Neuronal stem cell (in vitro differentiated cells): ENCODE data around the gene ST6GALNAC5.

Experiments used
- DNase-seq: peaks from one replicate; pipeline ENCODE4 v3.0.0-alpha.2; 2013; ENCODE audit warnings: low spot score
- H2AFZ ChIP-seq: one replicate; pipeline ENCODE4 v1.6.1; 2013; ENCODE audit warnings: mild to moderate bottlenecking, low read length, inconsistent platforms
- H2AK5ac ChIP-seq: 2 replicates; pipeline ENCODE4 v1.6.1; 2013; ENCODE audit warnings: low read depth, mild to moderate bottlenecking, inconsistent platforms, low read length, moderate library complexity, mixed read lengths
- H2BK120ac ChIP-seq: 2 replicates; pipeline ENCODE4 v1.6.1; 2013; ENCODE audit warnings: low read depth, mild to moderate bottlenecking, inconsistent platforms, low read length, moderate library complexity, mixed read lengths
- H2BK12ac ChIP-seq: one replicate; pipeline ENCODE4 v1.6.1; 2013; ENCODE audit warnings: low read length, inconsistent platforms
- H2BK15ac ChIP-seq: 2 replicates; pipeline ENCODE4 v1.6.1; 2013; ENCODE audit warnings: mild to moderate bottlenecking, low read length, inconsistent platforms, mixed read lengths
- H2BK5ac ChIP-seq: one replicate; pipeline ENCODE4 v1.6.1; 2013; ENCODE audit warnings: inconsistent platforms, mild to moderate bottlenecking, low read length, moderate library complexity
- H3K14ac ChIP-seq: one replicate; pipeline ENCODE4 v1.6.1; 2013; ENCODE audit warnings: low read length, inconsistent platforms
- H3K18ac ChIP-seq: 2 replicates; pipeline ENCODE4 v1.6.1; 2013; ENCODE audit warnings: low read length, inconsistent platforms
- H3K23ac ChIP-seq: 2 replicates; pipeline ENCODE4 v1.6.1; 2013; ENCODE audit warnings: low read depth, mild to moderate bottlenecking, mixed read lengths, low read length, inconsistent platforms; ENCODE audit not compliant: poor library complexity
- H3K27ac ChIP-seq: replicated peaks from 3 replicates; pipeline ENCODE4 v1.5.1; 2013; ENCODE audit warnings: low read length, inconsistent platforms
- H3K27me3 ChIP-seq, 3 experiments: 2 replicates each; pipeline ENCODE4 v1.6.1; 2013; ENCODE audit warnings: low read length in 3 of 3, mild to moderate bottlenecking in 2 of 3, inconsistent platforms in 1 of 3, low read depth in 1 of 3, mixed read lengths in 1 of 3, moderate library complexity in 1 of 3; ENCODE audit not compliant: control insufficient read depth in 3 of 3, insufficient read depth in 3 of 3
- H3K36me3 ChIP-seq, 2 donors: replicated peaks in 1 of 2; 2 replicates each; pipeline ENCODE4 v1.6.1; 2013; ENCODE audit warnings: low read length in 2 of 2; ENCODE audit not compliant: control insufficient read depth in 2 of 2, insufficient read depth in 2 of 2
- H3K4ac ChIP-seq: 2 replicates; pipeline ENCODE4 v1.6.1; 2013; ENCODE audit warnings: inconsistent platforms, mild to moderate bottlenecking, low read length, moderate library complexity
- H3K4me1 ChIP-seq, 2 donors: 1 replicate in 1 of 2; 2 replicates in 1 of 2; pipeline ENCODE4 v1.6.1; 2013; ENCODE audit warnings: low read length in 2 of 2, low read depth in 1 of 2; ENCODE audit not compliant: control insufficient read depth in 2 of 2, insufficient read depth in 1 of 2
- H3K4me2 ChIP-seq: one replicate; pipeline ENCODE4 v1.6.1; 2013; ENCODE audit warnings: mild to moderate bottlenecking, low read length, inconsistent platforms; ENCODE audit not compliant: insufficient read depth, poor library complexity, severe bottlenecking
- H3K4me3 ChIP-seq, 2 donors: 2 replicates each; pipeline ENCODE4 v1.5.1; 2013; ENCODE audit warnings: low read length in 2 of 2, mild to moderate bottlenecking in 2 of 2, inconsistent platforms in 1 of 2, moderate library complexity in 1 of 2
- H3K79me1 ChIP-seq: one replicate; pipeline ENCODE4 v1.6.1; 2013; ENCODE audit warnings: low read depth, mild to moderate bottlenecking, inconsistent platforms, low read length, moderate library complexity
- H3K9ac ChIP-seq: one replicate; pipeline ENCODE4 v1.6.1; 2013; ENCODE audit warnings: mild to moderate bottlenecking, low read depth, low read length, inconsistent platforms; ENCODE audit not compliant: poor library complexity
- H3K9me3 ChIP-seq, 2 donors: replicated peaks in 1 of 2; 2 replicates each; pipeline versions ENCODE3 to v1.6.1; 2013; ENCODE audit warnings: low read length in 2 of 2, mild to moderate bottlenecking in 2 of 2, inconsistent platforms in 1 of 2, low read depth in 1 of 2, mixed read lengths in 1 of 2, moderate library complexity in 1 of 2; ENCODE audit not compliant: control insufficient read depth in 2 of 2, insufficient read depth in 1 of 2
- H4K8ac ChIP-seq: one replicate; pipeline ENCODE4 v1.6.1; 2013; ENCODE audit warnings: low read depth, mild to moderate bottlenecking, inconsistent platforms, low read length, moderate library complexity
- H4K91ac ChIP-seq: one replicate; pipeline ENCODE4 v1.6.1; 2013; ENCODE audit warnings: low read length, low read depth, mild to moderate bottlenecking, inconsistent platforms; ENCODE audit not compliant: poor library complexity
- WGBS, 2 donors: extraction: QIAGEN DNeasy Blood & Tissue Kit; methylation state at CpG; one replicate each; pipeline ENCODE4 v1.1.7; 2013; ENCODE audit warnings: missing lambda C conversion rate in 2 of 2, mixed read lengths in 1 of 2; ENCODE audit not compliant: insufficient read length in 2 of 2, insufficient replicate concordance in 1 of 2; ENCODE audit errors: extremely low coverage in 2 of 2; 5-methylcytosine and 5-hydroxymethylcytosine counted together

Gene ST6GALNAC5

GRCh38 chr1:76993036-76993435 is 125.8 kb downstream of the ST6GALNAC5 start:
- Histone ChIP-seq H2BK12ac (no peak overlapping the region), H3K4ac (no peak overlapping the region), H3K4me2 (no peak overlapping the region), H2AFZ (no peak overlapping the region), H3K79me1 (no peaks in the 10 kb centered on the region), H3K36me3 (no peaks in the 10 kb centered on the region), H2BK120ac (no peak overlapping the region), H2BK5ac (no peak overlapping the region), H3K9me3 (no peaks in the 10 kb centered on the region), H2BK15ac (no peak overlapping the region), H3K18ac (no peak overlapping the region), H3K4me1 (no peaks in the 10 kb centered on the region), H3K9ac (no peak overlapping the region), H4K8ac (no peak overlapping the region), H3K4me3 (no peak overlapping the region), H2AK5ac (no peak overlapping the region), H3K14ac (no peak overlapping the region), H3K27ac (no peak overlapping the region), H3K27me3 (no peaks in the 10 kb centered on the region), H3K23ac (no peak overlapping the region), H4K91ac (no peak overlapping the region)
- no peak for DNase-seq
- WGBS, 2 donors, result no CpG with 5 or more reads among the region's 1 CpG

- Histone ChIP-seq H2AK5ac (no peak overlapping the region), H2BK120ac (no peak overlapping the region)
- DNase-seq, result no peak
Observed at GRCh38 chr1:76998582-76999223, 131.4 kb downstream of the ST6GALNAC5 start.

GRCh38 chr1:77007675-77008074 is 140.4 kb downstream of the ST6GALNAC5 start:
- no peak overlapping the region for H2BK15ac ChIP-seq
- no peak overlapping the region for H4K8ac ChIP-seq
- H2BK12ac ChIP-seq, result no peak overlapping the region
- no peak overlapping the region for H2BK5ac ChIP-seq
- WGBS, 2 donors, result no CpG with 5 or more reads among the region's 3 CpGs
- H3K4me2 ChIP-seq, result no peak overlapping the region
- H3K9me3 ChIP-seq, result no peaks in the 10 kb centered on the region
- no peak overlapping the region for H2AK5ac ChIP-seq
- H2BK120ac ChIP-seq, result no peak overlapping the region
- H3K18ac ChIP-seq, result no peak overlapping the region
- no peak overlapping the region for H3K14ac ChIP-seq
- H3K4ac ChIP-seq, result no peak overlapping the region
- H3K79me1 ChIP-seq, result no peaks in the 10 kb centered on the region
- H3K4me1 ChIP-seq, result peaks cover 3 to 13% of the 10 kb centered on the region in 2 donors
- no peak overlapping the region for H3K23ac ChIP-seq
- no peak overlapping the region for H3K27ac ChIP-seq
- no peaks in the 10 kb centered on the region for H3K36me3 ChIP-seq
- no peaks in the 10 kb centered on the region for H3K27me3 ChIP-seq
- H3K4me3 ChIP-seq, result no peak overlapping the region
- H2AFZ ChIP-seq, result no peak overlapping the region
- DNase-seq, result no peak
- no peak overlapping the region for H4K91ac ChIP-seq
- no peak overlapping the region for H3K9ac ChIP-seq

More at GRCh38 chr1:76998582-76999223, 131.4 kb downstream of the ST6GALNAC5 start:
- H3K27ac ChIP-seq, result no peak overlapping the region
- H3K4ac ChIP-seq, result no peak overlapping the region
- no peak overlapping the region for H2AFZ ChIP-seq
- H4K8ac ChIP-seq, result no peak overlapping the region
- WGBS, 2 donors, result no CpG with 5 or more reads among the region's 4 CpGs
- H4K91ac ChIP-seq, result no peak overlapping the region
- no peak overlapping the region for H3K9ac ChIP-seq
- no peaks in the 10 kb centered on the region for H3K36me3 ChIP-seq
- no peak overlapping the region for H3K23ac ChIP-seq
- no peak overlapping the region for H3K4me2 ChIP-seq
- H3K18ac ChIP-seq, result no peak overlapping the region
- H2BK5ac ChIP-seq, result no peak overlapping the region
- H3K4me3 ChIP-seq, result no peak overlapping the region
- H3K4me1 ChIP-seq, result no peaks in the 10 kb centered on the region
- H3K27me3 ChIP-seq, result no peaks in the 10 kb centered on the region
- H3K9me3 ChIP-seq, result no peaks in the 10 kb centered on the region
- H2BK12ac ChIP-seq, result no peak overlapping the region
- H3K79me1 ChIP-seq, result no peaks in the 10 kb centered on the region
- H2BK15ac ChIP-seq, result no peak overlapping the region
- H3K14ac ChIP-seq, result no peak overlapping the region

DNA sequence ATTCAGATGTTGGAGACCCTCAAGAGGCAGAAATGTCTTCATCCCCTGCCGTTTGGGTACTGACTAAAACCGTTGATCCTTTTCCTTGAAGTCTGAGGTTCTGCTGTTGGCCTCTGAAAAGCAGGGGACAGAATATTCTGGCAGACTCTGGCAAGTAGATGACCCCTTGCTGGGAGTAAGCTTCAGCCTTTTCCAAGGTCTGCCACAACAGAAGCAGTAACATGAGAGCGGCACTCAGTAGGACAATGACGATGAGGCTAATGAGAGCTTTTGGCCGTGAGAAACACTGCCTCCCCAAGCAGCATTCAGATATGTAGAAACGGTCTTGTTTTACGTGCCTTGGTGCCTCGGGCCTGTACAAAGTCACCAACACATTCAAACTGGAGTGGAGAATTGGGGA is 143.7 kb downstream of the ST6GALNAC5 start:
- no peak overlapping the region for H2BK12ac ChIP-seq
- H2AFZ ChIP-seq, result no peak overlapping the region
- H2AK5ac ChIP-seq, result no peak overlapping the region
- H3K36me3 ChIP-seq, result no peaks in the 10 kb centered on the region
- no peak overlapping the region for H3K18ac ChIP-seq
- H2BK120ac ChIP-seq, result no peak overlapping the region
- H3K14ac ChIP-seq, result no peak overlapping the region
- H2BK15ac ChIP-seq, result no peak overlapping the region
- peaks cover 22 to 31% of the 10 kb centered on the region in 2 donors for H3K4me1 ChIP-seq
- H3K9ac ChIP-seq, result no peak overlapping the region
- no peak overlapping the region for H3K4me3 ChIP-seq
- H3K79me1 ChIP-seq, result no peaks in the 10 kb centered on the region
- no peak overlapping the region for H3K4ac ChIP-seq
- no peaks in the 10 kb centered on the region for H3K9me3 ChIP-seq
- H3K27me3 ChIP-seq, result no peaks in the 10 kb centered on the region
- H3K27ac ChIP-seq, result peak overlapping the region; percentile 60
- no peak overlapping the region for H2BK5ac ChIP-seq
- peak; percentile 31 for DNase-seq
- H4K91ac ChIP-seq, result no peak overlapping the region
- H4K8ac ChIP-seq, result no peak overlapping the region
- WGBS, 2 donors, result no CpG with 5 or more reads among the region's 8 CpGs
- no peak overlapping the region for H3K23ac ChIP-seq
- H3K4me2 ChIP-seq, result no peak overlapping the region
